ENCODE results near the gene USH1C.

The USH1C gene

GRCh38 chr11:17498058-17498457 is 46.2 kb downstream of the USH1C start:
- DNase-seq, result no peak

DNA sequence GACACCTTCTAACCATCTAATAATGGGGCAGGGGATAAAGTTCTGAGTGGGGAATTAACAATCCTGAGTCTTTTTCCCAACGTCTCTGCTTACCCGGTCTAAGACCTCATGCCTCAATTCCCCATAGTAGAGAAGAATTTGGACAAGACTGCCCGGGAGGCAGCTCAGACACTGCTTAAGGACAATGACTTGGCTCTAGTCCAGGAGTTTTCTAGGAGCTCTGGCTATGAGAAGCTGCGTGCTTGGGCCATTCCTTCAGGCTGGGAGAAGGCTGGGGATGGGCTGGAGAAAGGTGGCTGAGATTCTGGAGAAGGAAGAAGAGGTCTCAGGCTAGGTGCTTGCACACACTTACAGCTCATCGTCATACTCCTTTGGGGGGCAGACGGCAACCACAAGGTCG is 47.8 kb downstream of the USH1C start:
- no peak for DNase-seq

GRCh38 chr11:17494019-17494418 is 50.2 kb downstream of the USH1C start:
- DNase-seq, result no peak

- no peak for DNase-seq
Measured at GRCh38 chr11:17490938-17491337, 53.3 kb downstream of the USH1C start.

DNA sequence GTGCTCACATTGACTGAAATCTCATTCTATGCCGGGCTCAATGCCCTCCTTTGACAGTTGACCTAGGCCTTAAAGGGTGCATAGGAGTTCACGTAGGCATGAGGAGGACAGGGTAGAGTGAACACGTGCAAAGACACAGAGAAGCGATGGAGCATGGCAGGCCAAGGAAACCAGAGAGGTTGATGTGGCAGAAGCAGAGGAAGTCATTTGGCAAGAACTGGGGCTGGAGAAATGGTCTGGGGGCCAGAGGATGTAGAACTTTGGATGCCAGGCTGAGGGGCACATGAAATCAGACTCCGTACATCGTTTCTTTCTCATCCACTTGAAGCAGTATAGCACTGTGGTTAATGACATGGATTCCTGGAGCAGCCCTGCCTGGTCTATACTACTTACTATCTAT is 54.0 kb downstream of the USH1C start:
- DNase-seq, result no peak

DNA sequence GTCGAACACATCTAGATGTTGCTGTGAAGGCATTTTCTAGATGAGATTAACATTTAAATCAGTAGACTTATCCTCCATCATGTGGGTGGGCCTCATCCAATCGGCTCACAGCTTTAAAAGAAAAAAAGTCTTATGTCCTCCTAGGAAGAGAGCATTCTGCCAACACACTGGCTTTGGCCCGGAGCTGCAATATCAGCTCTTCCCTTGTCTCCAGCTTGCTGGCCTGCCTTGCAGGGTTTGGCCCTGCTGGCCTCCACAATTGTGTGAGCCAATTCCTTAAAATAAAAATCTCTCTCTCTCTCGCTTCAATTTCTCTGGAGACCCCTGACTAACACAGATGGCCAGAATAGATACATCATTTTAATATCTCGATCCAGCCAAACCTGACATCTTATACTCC is 54.5 kb downstream of the USH1C start:
- DNase-seq, result no peak

- DNase-seq, result no peak
Measured at GRCh38 chr11:17488563-17488962, 55.7 kb downstream of the USH1C start.

DNA sequence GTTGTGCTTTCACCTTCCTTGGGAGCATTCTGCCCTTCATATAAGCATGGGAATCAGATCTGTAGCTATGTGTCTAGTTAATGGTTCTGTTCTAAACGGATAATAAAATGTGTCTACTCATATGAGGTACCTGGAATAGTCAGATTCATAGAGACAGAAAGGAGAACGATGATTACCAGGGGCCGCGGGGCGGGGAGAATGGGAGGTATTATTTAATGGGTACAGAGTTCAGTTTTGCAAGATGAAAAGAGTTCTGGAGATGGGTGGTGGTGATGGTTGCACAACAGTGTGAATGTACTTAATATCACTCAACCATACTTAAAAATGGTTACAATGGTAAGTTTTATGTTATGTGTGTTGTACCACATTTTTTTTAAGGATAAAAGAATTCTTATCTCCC is 57.6 kb downstream of the USH1C start:
- DNase-seq, result no peak

DNA sequence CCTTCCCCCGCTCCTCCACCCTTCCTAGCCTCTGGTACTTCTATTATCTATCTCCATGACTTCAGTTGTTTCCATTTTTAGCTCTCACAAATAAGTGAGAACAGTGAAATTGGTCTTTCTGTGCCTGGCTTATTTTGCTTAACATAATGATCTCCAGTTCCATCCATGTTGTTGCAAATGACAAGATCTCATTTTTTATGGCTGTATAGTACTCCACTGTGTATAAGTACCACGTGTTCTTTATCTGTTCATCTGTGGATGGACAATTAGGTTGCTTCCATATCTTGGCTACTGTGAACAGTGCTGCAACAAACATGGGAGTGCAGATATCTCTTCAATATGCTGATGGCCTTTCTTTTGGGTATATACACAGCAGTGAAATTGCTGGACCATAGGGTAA is 60.7 kb downstream of the USH1C start:
- DNase-seq, result no peak

DNA sequence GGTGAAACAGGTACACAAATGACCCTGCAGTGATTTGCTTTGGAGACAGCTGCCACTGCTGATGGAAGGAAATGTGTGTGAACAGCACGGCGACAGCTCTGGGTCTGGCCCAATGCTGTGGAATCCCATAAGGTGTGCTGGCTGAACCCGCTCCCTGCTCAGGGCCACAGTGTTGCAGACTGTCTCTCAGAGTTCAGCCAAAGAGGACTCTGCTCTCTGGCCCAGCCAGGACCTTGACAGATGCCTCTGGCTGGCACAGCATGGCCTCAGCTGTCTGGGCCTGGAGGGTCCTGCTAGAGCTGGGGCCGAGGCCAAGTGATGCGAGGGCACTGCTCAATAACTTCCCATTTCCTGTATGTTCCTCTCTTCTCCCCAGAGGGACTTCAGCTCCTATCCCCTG is 62.3 kb downstream of the USH1C start:
- DNase-seq, result no peak

DNA sequence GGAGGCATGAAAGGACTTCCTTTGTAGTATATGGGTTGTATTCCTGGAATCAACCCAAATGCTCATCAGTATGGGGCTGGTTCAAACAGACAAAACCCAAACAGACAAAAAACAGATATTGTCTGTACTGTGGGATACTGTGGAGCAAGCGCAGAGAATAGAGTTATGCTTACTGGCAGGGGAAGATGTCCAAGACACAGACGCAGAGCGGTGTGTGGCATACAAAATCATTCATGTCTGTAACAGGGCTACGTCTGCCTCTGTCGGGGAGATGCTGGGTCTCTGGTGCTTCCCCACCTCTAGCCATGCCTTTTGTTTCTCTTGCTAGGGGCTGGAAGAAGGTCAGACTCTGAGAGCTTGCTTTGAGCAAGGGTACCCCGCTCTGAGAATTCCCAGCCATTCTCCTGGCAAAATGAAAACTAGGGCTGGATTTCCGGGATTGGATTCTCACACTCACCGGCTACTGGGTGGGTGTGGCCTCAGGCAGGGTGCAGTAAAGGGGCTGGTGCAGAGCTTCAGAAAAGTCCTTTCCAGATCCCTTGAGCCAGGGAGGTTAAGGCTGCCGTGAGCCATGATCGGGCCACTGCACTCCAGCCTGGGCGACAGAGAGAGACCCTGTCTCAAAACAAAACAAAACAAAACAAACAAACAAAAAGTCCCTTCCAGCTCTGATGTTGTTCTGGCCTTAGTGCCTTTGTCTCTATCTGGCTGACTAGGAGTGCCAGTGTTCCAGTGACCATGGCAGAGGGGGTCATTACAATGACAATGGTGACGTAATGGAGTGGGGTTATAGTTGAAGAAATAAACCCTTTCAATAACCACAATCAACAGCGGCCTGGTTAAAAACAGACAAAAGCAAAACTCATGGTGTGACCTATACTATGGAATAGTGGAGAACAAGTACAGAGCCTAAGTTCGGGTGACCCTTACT is 64.7 kb downstream of the USH1C start:
- DNase-seq, result no peak

DNA sequence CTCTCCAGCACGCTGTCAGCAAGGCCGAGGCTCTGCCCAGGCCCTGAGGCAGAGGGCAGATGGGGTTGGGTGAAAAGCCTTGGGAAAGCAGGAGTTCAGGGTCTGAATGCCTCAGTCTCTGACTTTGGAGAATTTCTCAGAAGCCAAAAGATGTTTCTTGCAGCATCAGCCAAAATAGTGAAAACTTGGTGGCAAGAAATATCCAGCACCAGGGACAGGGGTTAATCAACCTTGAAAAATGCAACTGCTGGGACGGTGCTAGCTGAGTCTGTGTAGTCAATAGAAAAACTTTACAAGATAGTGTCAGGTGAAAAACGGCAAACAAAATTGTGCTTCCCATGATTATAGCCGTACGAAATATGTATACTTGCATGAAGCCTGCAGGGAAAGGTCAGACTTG is 66.1 kb downstream of the USH1C start:
- DNase-seq, result no peak

GRCh38 chr11:17477361-17477760 is 66.9 kb downstream of the USH1C start:
- DNase-seq, result no peak

DNA sequence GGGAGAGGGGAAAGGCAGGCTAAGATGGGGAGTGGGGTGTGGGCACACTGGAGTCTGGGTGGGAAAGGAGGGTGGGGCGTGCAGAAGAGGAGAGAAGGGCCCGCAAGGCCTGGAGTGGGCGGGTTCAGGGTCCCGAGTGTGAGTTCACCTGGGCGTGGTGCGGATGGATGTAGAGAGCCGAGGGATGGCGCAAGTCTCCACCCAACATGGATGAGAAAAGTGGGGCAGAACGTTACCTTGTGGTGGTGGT is 67.2 kb downstream of the USH1C start:
- no peak for DNase-seq

DNA sequence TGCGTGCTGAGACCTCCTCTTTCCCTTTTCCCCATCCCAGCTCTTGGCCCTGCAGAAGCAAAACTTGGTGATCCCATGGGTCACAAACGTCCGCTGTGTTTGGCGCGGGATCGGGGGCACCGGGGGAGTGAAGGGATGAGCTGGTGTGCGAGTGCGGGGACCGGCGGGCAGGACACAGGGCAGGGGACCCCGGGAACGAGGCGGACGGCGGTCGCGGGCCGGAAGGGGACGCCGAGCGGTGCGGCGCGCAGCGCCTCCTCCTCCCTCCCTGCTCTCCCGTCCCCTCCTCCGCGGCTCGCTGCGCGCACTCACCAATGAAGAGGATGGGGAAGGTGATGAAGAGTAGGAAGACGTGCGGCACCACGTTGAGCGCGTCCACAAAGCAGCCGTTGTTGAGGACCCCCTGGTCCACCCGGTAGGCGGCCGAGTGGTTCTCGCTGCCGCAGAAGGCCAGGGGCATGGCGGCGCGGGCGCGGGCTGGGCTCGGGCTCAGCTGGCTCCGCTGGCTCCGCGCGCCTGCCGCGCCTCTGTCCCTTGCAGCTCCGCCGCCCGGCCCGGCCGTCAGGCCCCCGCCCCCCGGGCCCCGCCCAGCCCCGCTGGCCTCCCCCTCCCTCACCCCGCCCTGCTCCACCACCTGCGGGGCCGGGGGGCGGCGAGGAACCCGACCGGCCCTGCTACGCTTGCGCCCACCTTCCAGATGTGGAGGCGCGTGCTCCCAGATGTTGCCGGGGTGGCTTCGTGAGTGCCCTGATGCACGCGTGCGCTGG is 67.7 kb downstream of the USH1C start, which contains the start of gene ABCC8:
ABCC8 (minus strand) TSS at position 529 of the 767 bp plus-strand sequence; CDS start at position 460, 69 bp downstream.
- no peak for DNase-seq

DNA sequence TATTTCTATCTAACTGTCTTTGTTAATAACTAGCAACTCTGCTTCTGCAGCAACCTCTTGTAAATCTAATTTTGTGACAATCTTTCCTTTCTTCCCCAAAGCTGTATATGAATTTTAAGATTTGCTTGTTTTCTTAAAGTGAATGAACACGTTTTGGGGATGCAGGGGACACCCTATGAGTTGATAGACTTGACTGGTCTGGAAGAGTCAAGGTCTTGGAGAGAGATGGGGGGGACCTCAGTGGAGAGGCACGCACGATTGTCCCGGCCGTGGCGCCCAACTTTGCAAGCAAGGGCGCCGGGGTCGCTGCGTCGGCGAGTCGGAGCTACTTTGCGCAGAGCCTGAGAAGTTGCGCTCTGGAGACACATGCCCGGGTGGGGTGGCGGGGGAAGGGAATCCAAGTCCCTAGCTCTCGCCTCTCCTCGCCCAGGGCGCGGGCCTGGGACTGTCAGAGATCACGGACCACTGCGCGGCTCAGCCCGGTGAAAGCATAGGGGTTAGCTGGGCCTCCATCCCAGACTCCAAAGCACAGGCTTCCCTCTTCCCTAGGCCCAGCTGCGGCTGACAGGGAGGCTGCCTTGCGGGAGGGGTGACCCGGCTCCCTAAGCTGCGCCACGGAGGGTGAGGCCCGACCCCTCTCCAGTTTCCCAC is 68.4 kb downstream of the USH1C start:
- DNase-seq, result no peak

- no peak for DNase-seq
Measured at GRCh38 chr11:17473071-17473744, 71.0 kb downstream of the USH1C start.

GRCh38 chr11:17472467-17472866 is 71.7 kb downstream of the USH1C start:
- no peak for DNase-seq

GRCh38 chr11:17471501-17471900 is 72.7 kb downstream of the USH1C start:
- no peak for DNase-seq

DNA sequence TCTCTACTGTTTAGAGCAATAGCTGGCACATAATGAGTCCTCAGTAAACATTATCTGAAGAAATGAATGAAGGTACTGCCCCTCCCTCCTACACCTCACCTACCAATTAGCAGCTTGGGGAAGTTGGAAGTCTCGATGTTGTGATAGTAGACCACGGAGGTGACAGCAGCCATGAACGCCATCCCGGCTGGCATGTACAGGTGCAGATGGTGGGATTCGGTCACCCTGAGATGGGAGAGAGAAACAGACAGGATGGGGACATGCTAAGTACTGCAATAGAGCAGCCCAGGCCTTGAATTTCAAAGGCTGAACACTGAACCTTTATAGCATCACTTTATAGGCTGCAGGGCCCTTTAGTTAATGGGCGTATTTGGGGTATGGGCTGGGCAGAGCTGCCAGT is 74.2 kb downstream of the USH1C start:
- DNase-seq, result no peak

DNA sequence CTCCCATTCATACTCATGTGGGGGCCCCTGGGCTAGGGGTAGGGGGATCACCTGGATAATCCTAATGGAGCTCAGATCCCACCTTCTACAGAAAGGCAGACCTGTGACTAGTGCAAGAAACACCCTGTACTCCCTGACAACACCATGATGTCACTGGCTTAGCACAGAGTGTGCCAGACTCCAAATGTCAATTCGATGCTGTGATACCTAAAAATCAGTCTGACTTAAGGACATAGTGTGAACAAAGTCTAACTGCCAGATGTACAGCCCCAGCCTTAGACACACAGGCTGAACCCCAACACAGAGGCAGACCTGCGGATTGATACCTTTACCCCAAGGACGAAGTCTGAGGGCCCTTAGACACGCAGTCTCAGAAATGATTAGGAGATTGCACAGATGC is 76.1 kb downstream of the USH1C start:
- no peak for DNase-seq

GRCh38 chr11:17463546-17464174 is 80.6 kb downstream of the USH1C start:
- no peak for DNase-seq

DNA sequence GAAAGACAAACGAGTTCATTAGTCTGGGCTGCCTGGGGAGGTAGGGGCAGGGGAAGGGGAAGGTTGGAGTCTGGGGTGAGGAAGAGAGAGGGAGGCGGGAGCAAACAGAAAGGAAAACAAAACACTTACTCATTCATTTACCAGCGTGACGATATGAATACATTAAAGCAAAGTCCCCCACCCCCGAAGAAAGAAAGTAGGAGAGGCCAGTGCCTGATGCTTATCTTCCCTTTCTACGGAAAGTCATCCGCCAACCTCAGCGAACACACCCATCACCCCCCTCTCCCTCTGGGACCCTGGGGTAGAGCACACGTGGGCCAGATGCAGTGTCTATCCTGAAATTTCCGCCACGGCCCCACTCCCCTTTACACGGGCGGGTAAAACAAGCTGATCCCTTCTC is 81.3 kb downstream of the USH1C start:
- no peak for DNase-seq
